ENCODE data around the gene SCARF2. TPM values are rescaled to one million over a fixed set of nuclear protein-coding genes. Genes with fewer than 3 reads are reported as not detected.

SCARF2 gene
- total RNA-seq, 1 experiment from 2014 or later = 17.0 TPM

DNA sequence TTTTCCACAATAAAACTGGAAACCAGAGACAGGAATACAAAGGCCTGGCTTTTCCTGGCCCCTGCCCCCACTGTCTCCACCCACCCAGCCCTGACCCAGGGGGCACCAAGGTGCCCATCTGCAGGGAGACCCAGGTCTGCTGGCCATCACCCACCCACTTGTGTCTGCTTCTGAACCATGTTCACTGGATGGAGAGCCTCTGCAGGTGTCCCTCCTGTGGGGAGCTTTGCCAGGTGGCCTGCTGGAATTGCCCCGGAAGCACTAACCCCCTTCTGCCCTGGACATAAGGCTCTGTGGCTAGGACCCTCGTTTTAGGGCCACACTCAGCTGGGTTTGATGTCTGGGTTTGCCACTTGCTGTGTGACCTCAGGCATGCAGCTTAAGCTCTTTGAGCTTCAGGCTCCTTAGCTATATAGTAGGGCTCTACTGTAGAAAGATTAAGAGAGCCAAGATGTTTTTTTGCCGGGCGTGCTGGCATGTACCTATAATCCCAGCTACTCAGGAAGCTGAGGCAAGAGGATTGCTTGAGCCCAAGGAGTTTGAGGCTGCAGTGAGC is 3.9 kb downstream of the SCARF2 start:
- in situ Hi-C loops (cut with HindIII; ENCODE audit: low pct_unique_long_range_greater_than_20kb, low sequenced_read_pairs) = no loop called here
- DNase-seq (ENCODE audit: low read depth, low spot score) = no peak

DNA sequence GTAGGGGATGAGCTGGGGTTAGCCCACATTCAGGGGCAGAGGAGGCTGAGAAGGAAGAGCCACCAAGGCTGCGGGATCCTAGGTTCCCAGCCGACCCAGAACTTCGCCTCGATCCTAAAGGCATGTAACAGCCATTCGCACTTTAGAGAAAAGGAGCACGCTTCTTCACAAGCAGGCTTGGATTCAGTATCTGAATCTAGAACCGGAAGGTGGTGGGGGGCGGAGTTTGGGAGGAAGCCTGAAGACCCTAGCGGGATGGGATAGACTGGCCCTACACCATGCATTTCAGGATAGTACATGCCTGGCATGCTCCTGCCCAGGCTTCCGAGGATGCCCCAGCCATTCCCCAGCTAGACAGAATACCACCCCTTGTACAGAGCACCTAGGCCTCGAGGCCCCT is 4.4 kb downstream of the SCARF2 start:
- in situ Hi-C loops (cut with HindIII; ENCODE audit: low pct_unique_long_range_greater_than_20kb, low sequenced_read_pairs) = no loop called here
- DNase-seq (ENCODE audit: low read depth, low spot score) = no peak

DNA sequence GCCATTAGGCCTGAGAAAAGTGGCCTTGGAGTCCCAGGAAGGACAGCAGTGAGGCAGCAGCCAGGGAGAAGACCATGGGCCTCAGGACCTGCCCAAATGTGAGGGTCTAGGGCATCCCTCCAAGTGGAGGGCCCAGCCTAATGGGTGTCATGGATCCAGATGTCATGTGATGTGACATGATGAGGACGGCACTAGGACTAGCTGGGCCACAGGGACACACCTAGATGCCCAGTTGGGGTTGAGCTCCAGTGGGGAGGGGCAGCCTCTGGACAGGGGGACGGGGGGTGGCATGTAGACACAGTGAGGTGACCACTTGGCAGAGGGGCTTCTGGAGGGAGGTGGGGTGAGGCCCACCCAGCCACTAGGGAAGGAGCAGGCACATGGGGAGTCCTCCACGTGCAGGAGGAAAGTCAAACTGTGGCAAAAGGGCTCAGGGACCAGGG is 5.4 kb downstream of the SCARF2 start:
- DNase-seq (ENCODE audit: low read depth, low spot score) = no peak
- in situ Hi-C loops (cut with HindIII; ENCODE audit: low pct_unique_long_range_greater_than_20kb, low sequenced_read_pairs) = no loop called here

DNA sequence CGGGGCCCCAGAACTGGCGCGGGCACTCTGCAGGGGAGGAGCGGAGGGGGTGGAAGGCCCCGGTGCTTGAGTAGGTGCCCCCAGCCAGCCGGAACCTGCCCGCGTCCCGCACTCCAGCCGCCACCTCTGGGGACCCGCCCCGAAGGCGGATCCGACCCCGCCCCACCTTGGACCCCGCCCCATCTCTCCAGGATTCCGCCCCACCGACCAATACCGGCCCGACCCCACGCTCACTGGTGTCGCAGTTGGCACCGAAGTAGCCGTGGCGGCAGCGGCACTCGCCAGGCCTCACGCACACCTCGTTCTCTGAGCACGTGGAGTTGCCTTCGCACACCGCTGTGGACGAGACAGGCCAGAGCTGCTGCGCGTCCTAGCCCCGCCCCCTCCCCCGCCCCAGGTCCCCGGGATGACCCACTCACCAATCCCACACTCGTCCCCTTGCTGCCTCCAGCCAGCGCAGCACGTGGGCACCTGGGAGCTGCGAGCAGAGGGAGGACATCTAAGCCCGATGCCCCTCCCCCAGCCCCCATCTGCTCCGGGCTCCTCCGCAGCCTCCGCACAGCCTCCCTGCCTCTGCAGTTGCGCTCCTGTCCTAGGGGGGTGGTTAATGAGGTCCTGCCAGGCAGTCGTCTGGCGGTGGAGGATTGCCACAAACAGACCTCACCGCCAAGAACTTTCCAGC is 6.0 kb downstream of the SCARF2 start:
- DNase-seq (ENCODE audit: low read depth, low spot score) = no peak
- in situ Hi-C loops (cut with HindIII; ENCODE audit: low pct_unique_long_range_greater_than_20kb, low sequenced_read_pairs) = no loop called here

DNA sequence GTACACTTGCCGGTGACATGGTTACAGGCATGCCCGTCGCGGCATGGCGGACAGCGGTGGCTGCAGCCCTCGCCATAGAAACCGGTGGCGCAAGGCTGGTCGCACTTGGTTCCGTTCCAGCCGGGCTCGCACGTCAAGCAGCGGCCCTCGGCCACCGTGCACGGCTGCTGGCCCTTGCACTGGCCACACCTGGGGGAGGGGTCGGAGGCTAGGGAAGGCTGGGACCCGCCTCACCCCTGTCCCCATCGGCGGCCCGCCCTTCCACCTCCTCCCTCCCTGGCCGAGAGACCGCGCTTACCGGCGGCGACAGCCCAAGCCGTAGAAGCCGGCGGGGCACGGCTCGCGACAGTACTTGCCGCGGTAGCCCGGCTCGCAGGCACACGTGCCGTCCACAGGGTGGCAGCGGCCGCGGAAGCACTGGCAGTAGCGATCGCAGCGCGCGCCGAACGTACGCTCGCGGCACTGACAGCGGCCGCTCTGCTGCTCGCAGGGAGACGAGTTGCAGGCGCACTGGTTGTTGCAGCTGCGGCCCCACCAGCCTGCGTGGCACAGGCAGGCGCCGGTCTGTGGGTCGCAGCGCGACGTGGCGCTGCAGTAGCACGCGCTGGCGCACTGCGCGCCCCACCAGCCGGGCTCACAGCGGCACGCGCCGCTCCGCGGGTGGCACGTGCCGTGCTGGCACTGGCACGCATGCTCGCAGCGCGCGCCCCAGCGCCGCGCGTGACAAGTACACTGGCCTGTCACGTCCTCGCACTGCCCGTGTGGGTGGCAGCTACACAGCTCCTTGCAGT is 6.7 kb downstream of the SCARF2 start:
- in situ Hi-C loops (cut with HindIII; ENCODE audit: low pct_unique_long_range_greater_than_20kb, low sequenced_read_pairs) = no loop called here
- no peak for DNase-seq (ENCODE audit: low read depth, low spot score)

DNA sequence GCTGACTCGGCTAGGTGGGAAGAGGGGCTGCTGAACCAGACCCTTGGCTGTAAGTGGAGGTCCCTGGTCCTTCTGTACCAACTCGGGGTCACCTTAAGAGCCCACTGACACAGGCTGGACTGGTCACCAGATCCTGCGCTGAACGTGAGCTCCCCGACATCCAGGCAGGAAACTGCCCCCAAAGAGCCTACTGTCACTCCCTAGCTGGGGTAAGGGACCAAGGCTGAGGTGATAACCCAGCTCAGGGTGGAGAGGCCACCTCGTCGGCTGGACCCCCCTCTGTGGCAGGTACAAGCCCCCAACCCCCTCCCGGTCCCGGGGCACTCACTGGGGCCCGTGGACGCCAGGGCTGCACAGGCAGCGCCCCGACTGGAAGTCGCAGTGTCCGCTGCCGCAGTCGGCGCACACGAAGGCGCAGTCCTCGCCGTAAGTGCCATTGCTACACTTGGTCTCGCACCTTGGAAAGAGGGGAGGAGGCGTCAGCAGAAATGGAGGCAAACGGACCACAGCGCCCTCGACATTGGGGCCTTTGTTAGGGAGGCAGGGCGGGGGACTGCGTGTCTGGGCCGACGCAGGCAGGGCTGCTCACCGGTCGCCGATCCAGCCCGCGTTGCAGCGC is 7.4 kb downstream of the SCARF2 start:
- in situ Hi-C loops (cut with HindIII; ENCODE audit: low pct_unique_long_range_greater_than_20kb, low sequenced_read_pairs) = no loop called here
- no peak for DNase-seq (ENCODE audit: low read depth, low spot score)

DNA sequence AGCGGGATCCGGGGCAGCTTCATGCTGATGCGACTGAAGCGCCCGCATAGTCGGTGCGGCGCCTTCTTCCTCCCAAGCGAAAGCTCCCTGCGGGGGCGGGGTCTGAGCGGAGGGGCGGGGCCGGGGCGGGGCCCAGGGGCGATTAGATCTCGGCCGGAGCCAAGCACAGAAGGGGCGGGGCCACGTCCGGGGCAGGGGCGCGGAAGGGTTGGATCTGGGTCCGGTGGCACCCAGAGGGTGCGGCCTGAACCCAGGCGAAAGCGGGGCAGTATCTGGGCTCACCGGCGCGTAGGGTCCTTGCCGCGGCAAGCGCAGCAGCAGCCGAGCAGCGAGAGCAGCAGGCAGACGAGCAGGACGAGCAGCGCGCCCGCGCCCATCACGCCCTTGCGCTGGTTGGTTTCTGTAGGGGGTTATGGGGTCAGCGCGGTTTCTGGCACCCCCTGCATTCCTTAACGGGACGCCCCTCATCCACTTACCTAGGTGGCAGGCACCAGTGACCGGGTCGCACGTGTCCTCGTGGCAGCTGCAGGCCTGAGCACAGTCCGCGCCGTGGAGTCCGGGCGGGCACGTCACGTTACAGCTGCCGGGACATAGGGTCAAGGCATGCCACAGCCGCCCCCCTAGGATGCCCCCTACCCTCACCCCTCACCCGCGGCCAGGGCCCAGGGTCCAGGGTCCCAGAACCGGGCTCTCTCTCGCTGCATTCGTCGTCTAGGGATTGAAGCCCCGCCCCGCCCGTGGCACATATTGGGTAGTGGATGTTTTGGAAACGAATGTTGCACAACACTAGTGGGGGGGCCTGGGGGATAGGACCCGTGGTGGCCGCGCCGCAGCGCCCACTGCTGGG is 8.1 kb downstream of the SCARF2 start:
- DNase-seq (ENCODE audit: low read depth, low spot score) = no peak
- in situ Hi-C loops (cut with HindIII; ENCODE audit: low pct_unique_long_range_greater_than_20kb, low sequenced_read_pairs) = no loop called here

DNA sequence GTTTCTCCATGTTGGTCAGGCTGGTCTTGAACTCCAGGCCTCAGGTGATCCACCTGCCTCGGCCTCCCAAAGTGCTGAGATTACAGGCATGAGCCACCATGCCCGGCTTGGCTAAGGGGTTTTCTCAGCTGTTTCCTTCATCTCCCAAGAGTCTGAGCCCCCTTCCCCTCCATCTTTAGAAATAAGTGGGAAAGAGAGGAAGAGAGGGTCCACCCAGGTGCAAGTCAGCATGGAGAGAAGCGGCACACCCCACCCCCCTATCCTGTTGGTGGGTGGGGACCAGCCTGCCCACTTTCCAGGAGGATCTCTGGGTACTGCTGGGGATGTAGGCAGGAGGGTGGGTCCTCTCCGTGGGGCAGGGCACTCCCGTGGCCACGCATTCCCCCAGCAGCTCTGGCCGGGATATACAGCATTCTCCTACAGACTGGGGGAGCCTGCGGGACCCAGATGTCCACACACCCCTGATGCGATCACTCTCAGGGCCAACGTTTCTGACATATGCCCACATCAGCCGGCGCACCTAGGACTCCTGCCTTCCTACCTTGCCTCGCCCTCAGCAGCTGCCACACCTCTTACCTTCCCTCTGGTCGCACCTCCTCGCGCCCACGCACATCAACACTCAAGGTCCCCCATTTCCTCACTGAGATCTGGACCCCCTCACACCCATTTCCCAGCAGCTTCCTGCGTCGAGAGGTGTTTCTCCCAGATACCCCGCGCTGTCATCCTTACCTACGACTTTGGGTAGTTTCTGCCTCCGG is 8.9 kb downstream of the SCARF2 start:
- in situ Hi-C loops (cut with HindIII; ENCODE audit: low pct_unique_long_range_greater_than_20kb, low sequenced_read_pairs) = no loop called here
- no peak for DNase-seq (ENCODE audit: low read depth, low spot score)

DNA sequence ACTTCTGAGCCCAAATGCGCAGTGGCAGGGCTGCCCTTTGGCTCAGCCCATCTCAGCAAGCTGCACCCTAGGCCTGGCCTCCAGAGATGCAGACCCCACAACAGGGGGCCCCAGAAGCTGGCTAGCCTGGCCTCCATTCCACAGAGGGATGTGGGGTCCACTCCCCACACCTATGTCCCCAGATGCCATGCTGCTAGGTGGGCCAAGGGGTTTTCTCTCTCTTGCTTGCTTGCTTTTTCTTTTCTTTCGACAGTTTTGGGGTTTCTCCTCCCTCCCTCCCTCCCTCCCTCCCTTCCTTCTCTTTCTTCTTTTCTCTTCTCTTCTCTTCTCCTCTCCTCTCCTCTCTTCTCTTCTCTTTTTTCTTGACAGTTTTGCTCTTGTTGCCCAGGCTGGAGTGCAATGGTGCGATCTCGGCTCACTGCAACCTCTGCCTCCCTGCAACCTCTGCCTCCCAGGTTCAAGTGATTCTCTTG is 9.6 kb downstream of the SCARF2 start:
- in situ Hi-C loops (cut with HindIII; ENCODE audit: low pct_unique_long_range_greater_than_20kb, low sequenced_read_pairs) = no loop called here
- no peak for DNase-seq (ENCODE audit: low read depth, low spot score)

DNA sequence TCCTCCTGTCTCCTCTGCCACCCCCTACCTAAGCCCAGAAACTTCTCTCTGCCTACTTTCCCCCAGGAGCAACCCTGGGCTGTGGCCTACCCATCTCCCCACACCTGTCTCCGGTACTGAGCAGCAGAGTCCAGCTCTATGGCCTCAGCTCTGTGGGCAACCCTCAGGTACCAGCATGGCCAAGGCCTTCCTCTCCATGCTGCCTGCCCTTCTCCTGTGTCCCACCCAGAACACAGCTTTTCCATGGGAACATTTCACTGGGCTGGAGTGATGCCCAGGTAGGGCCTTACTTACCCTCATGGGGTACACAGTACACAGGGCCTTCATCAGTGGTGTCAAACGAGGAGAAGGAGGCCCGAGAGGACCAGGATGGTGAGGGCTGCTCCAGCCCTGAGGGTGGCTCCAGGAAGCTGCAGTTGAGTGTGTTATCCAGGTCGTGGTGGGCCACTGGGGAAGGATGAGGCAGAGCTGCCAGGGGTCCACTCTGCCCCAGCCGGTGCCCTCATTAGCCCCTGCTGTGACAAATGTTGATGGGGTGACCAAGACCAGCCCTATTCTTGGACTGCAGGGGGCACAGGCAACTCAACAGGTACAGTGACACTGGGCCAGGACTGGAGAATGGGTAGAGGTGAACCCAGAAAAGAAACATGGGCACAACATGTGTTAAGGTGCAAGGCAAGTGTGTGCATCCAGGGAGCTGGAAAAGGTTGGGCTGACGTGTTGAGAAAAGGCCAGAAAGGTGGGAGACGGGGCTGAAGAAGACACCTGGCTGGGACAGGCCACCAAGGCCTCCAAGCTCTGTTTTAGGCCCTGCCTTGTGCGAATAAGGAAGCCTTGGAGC is 10.3 kb downstream of the SCARF2 start:
- in situ Hi-C loops (cut with HindIII; ENCODE audit: low pct_unique_long_range_greater_than_20kb, low sequenced_read_pairs) = no loop called here

DNA sequence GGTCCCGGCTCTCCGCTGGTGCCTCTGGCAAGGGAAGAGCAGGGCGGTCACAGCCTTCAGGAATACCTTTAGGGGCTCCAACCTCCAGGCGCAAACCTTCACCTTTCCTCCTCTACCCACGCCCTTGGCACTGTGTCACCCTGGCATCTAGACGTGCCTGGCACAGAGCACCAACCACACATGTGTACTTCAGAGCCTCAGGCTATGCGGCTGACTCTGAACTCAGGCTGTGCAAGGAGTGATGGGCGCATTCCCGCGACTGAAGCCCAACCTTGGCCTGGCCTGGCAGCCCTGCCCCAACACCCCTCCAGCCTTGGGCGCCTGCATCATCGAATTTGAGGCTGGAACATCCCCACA is 11.4 kb downstream of the SCARF2 start:
- DNase-seq (ENCODE audit: low read depth, low spot score) = no peak
- in situ Hi-C loops (cut with HindIII; ENCODE audit: low pct_unique_long_range_greater_than_20kb, low sequenced_read_pairs) = no loop called here

More for the DNA sequence above, 10.3 kb downstream of the SCARF2 start:
- no peak for DNase-seq (ENCODE audit: low read depth, low spot score)

DNA sequence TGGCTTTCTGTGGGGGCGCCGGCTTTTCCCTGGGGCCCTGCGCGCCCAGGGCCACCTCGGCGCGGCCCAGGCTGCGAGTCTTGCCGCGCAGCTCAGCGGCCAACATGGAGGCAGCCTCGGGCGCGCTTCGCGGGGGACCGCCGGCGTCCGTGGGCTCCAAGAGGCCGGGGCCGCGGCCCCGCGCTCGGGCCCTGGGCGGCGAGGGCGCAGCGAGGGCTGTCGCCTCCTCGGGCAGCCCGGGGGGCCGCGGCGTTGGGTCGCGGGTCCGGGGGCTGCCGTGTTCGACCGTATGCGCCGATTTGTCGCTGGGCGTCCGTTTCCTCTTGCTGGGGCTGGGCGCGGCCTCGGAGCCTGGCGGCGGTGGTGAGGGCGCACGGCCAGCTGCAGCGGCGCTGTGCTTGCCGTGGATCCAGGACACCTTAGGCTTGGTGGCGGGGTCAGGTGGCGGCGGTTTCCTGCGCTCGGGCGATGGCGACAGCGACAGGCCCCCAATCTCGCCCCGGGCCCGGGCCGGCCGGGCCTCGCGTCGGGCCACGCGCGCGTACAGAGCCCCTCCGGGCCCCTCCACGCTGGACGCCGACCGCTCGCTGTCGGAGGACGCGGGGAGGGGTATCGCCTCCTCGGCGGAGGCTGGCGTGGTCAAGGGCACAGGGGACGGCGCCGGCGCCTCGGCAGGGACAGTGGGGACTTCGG is 11.9 kb downstream of the SCARF2 start:
- no peak for DNase-seq (ENCODE audit: low read depth, low spot score)
- in situ Hi-C loops (cut with HindIII; ENCODE audit: low pct_unique_long_range_greater_than_20kb, low sequenced_read_pairs) = no loop called here

DNA sequence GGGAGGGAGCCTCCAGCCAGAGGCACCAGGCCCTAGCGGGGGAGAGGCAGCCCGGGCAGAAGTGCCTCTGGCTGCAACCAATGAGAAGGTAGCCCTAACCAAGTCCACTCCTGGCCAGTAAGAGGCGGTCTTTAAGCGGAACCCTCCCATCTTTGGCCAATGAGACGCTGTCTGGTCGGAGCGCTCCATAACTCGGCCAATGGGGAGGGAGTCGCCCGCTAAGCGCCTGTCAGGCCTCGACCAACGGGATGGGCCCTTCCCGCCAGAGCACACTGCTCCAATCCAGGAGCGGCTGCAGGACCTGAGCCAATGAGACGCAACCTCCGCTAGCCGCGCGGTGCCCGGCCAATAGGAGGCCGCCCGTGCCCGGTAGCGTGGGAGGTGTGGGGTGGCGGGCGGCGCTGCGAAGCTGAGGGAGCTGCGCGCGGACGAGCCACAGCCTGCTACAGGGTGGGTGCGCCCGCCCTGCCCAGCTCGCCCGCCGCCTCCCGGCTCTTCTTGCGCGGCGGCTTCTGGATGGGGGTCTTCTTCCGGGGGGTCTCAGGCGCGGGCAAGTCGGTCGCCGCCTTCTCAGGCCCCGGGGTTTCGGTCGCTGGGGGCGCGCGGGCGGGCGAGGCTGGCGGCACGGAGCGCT is 12.6 kb downstream of the SCARF2 start:
- in situ Hi-C loops (cut with HindIII; ENCODE audit: low pct_unique_long_range_greater_than_20kb, low sequenced_read_pairs) = no loop called here
- DNase-seq (ENCODE audit: low read depth, low spot score) = no peak

DNA sequence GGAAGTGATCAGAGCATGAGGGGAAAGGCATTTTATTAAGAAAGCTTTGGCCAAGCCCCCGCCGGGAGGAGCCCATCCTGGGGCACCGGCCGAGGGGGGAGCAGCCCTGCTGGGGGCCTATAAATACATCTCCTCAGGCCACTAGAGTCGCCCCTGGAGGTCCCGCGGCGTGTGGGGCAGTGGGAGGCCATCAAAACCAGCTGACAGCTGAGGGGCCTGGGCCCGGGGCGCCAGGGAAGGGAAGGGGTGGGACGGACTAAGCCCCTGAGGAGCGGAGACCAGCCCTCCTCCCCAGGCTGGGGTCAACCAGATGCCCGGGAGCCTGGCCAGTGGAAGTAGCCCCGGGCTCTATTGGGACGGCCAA is 13.1 kb downstream of the SCARF2 start:
- in situ Hi-C loops (cut with HindIII; ENCODE audit: low pct_unique_long_range_greater_than_20kb, low sequenced_read_pairs) = no loop called here
- DNase-seq (ENCODE audit: low read depth, low spot score) = no peak

DNA sequence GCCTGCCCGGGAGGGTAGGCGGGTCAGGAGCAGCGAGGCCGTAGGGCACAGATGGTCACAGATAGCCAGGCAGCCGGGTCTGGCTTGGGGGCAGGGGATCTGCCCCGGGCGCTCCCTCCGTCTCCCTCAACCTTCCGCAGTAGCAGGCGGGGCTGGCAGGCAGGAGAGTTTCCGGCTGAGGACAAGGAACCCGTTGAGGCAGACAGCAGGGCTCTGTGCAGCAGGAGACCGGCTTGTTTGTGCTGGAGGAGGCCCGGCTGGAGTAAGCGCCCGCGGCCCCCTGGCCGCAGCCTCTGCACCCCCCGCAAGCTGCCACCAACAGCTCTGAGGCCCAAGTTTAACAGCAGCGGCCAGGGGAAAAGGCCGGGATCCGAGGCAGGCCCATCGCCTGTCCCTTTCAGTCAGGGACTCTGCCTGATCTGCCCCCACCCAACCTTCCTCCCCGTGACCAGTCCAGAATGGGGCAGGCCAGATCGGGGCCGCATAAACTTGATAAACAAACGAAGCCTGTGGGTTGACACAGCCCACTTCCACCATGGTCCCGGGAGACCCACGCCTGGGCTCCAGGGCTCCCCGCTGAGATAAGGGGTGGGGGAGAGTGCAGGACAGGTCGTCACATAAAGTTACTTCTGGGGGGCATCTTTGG is 13.6 kb downstream of the SCARF2 start:
- in situ Hi-C loops (cut with HindIII; ENCODE audit: low pct_unique_long_range_greater_than_20kb, low sequenced_read_pairs) = no loop called here
- peak; percentile 91 for DNase-seq (ENCODE audit: low read depth, low spot score)

Measured in SK-MEL-5 (cell line).